A549 (cell line): ENCODE measurements around the gene SLAIN2. TPM values are rescaled to one million over a fixed set of nuclear protein-coding genes. Genes with fewer than 3 reads are reported as not detected.
A peak's percentile ranks its signal among the peaks of the same experiment; 100 is the strongest.
"Not testable (repeated sequence)": the region's sequence is repeated elsewhere in the genome, so short reads cannot be mapped to it uniquely, and the experiment has no call there.

Experiments used
- ATAC-seq, 2 experiments: fragments of 200-7000 bp in 1 of 2; fragments of >200 bp in 1 of 2; cut with Nextera tagmentation in 1 of 2; cut with Tn5 transposase in 1 of 2; 3 replicates each; pipeline versions ENCODE4 v1.8.0 to v1.9.1; 2018 to 2020; ENCODE audit warnings: mild to moderate bottlenecking in 1 of 2, moderate library complexity in 1 of 2
- CTCF ChIA-PET: fragments of 300-600 bp; sonication (Branson Sonifier 250); formaldehyde crosslinking; extraction: SDS; loops from one replicate; lab custom pipeline; 2021; ENCODE audit warnings: antibody characterized with exemption, inconsistent platforms; lab: Yijun Ruan, JAX
- POLR2A ChIA-PET: fragments of 350-600 bp; formaldehyde crosslinking; extraction: SDS; loops from one replicate; lab custom pipeline; 2021; ENCODE audit warnings: antibody characterized with exemption, inconsistent platforms; lab: Yijun Ruan, JAX
- DNase-seq, 2 experiments: peaks; one replicate each; pipeline versions ENCODE4 v3.0.0 to v3.0.0-alpha.2; 2011 to 2016; ENCODE audit warnings: low read depth in 1 of 2, low spot score in 1 of 2
- FAIRE-seq: peaks from 2 replicates; lab custom pipeline; 2011; peaks lifted over from hg19 to GRCh38; lab: Jason Lieb, UNC
- H3K27ac ChIP-seq, 2 experiments: fragments of >200 bp; sonication (Bioruptor Twin); formaldehyde crosslinking; 3 replicates each; pipeline ENCODE4 v1.5.1; 2016 to 2017
- H3K4me1 ChIP-seq: fragments of >200 bp; sonication (Bioruptor Twin); formaldehyde crosslinking; 3 replicates; pipeline ENCODE4 v1.6.1; 2016
- H3K4me2 ChIP-seq: fragments of >200 bp; sonication (Bioruptor Twin); formaldehyde crosslinking; 3 replicates; pipeline ENCODE4 v1.6.1; 2016
- H3K4me3 ChIP-seq: fragments of >200 bp; sonication (Bioruptor Twin); formaldehyde crosslinking; 3 replicates; pipeline ENCODE4 v1.5.1; 2016
- H3K9me3 ChIP-seq: fragments of >200 bp; sonication (Bioruptor Twin); formaldehyde crosslinking; 3 replicates; pipeline ENCODE4 v1.6.1; 2016
- CBX2 ChIP-seq: fragments of 200-600 bp; sonication (generic); IDR thresholded peaks from 2 replicates; pipeline ENCODE4 v1.6.1; 2016; ENCODE audit warnings: low read depth, mild to moderate bottlenecking, borderline replicate concordance
- CEBPB ChIP-seq, 2 experiments: fragments of >200 bp in 1 of 2; sonication (Bioruptor Twin) in 1 of 2; formaldehyde crosslinking in 1 of 2; IDR thresholded peaks; 2 replicates each; pipeline ENCODE4 v1.6.1; 2012 to 2016
- CTCF ChIP-seq: fragments of >200 bp; sonication (Bioruptor Twin); formaldehyde crosslinking; IDR thresholded peaks from 3 replicates; pipeline ENCODE4 v1.5.1; 2016
- E2F6 ChIP-seq: IDR thresholded peaks from 2 replicates; pipeline ENCODE4 v1.6.1; 2012; ENCODE audit warnings: low read depth, borderline replicate concordance
- EHF ChIP-seq: fragments of 250-450 bp; sonication (Bioruptor Pico); IDR thresholded peaks from 2 replicates; pipeline ENCODE4 v1.5.0; 2020; ENCODE audit warnings: mild to moderate bottlenecking
- EHMT2 ChIP-seq: fragments of 200-600 bp; sonication (generic); IDR thresholded peaks from 2 replicates; pipeline ENCODE4 v1.6.1; 2016; ENCODE audit warnings: antibody characterized with exemption, low read depth, mild to moderate bottlenecking, moderate library complexity
- ELK1 ChIP-seq: fragments of 150-350 bp; IDR thresholded peaks from 2 replicates; pipeline ENCODE4 v1.6.1; 2014; ENCODE audit warnings: low read depth, mild to moderate bottlenecking, low read length
- FOSB ChIP-seq: fragments of 250-450 bp; sonication (Bioruptor Pico); IDR thresholded peaks from 2 replicates; pipeline ENCODE4 v1.5.0; 2020; ENCODE audit warnings: mild to moderate bottlenecking, moderate library complexity
- HDAC2 ChIP-seq: fragments of 200-600 bp; sonication (generic); IDR thresholded peaks from 2 replicates; pipeline ENCODE4 v1.6.1; 2016
- HOXB5 ChIP-seq: fragments of 250-450 bp; sonication (Bioruptor Pico); IDR thresholded peaks from 2 replicates; pipeline ENCODE4 v1.5.0; 2020; ENCODE audit warnings: mild to moderate bottlenecking, moderate library complexity
- JUN ChIP-seq, 2 experiments: fragments of >200 bp; sonication (Bioruptor Twin); formaldehyde crosslinking; IDR thresholded peaks; 2 replicates in 1 of 2; 3 replicates in 1 of 2; pipeline ENCODE4 v1.6.1; 2016 to 2017
- KDM1A ChIP-seq: fragments of 200-600 bp; sonication (generic); IDR thresholded peaks from 2 replicates; pipeline ENCODE4 v1.6.1; 2016; ENCODE audit warnings: low read depth, mild to moderate bottlenecking
- KDM5A ChIP-seq: fragments of 200-600 bp; sonication (generic); IDR thresholded peaks from 2 replicates; pipeline ENCODE4 v1.6.1; 2016; ENCODE audit warnings: antibody characterized with exemption, mild to moderate bottlenecking
- MAX ChIP-seq: IDR thresholded peaks from 2 replicates; pipeline ENCODE4 v1.6.1; 2012
- MYC ChIP-seq: IDR thresholded peaks from 2 replicates; pipeline ENCODE4 v1.6.1; 2012; ENCODE audit warnings: mild to moderate bottlenecking, inconsistent platforms, low read length, improper control_type of control experiment, borderline replicate concordance
- NPAS2 ChIP-seq: fragments of 250-450 bp; sonication (Bioruptor Pico); IDR thresholded peaks from 2 replicates; pipeline ENCODE4 v1.8.0; 2022; ENCODE audit warnings: mild to moderate bottlenecking, moderate library complexity, borderline replicate concordance
- PHF8 ChIP-seq: fragments of 200-600 bp; sonication (generic); IDR thresholded peaks from 2 replicates; pipeline ENCODE4 v1.6.1; 2016; ENCODE audit warnings: low read depth, mild to moderate bottlenecking, antibody characterized with exemption, moderate library complexity, borderline replicate concordance
- POLR2A ChIP-seq: IDR thresholded peaks from 2 replicates; pipeline ENCODE4 v1.6.1; 2012; ENCODE audit warnings: mild to moderate bottlenecking, low read length
- RAD21 ChIP-seq, 2 experiments: fragments of >200 bp in 1 of 2; sonication (Bioruptor Twin) in 1 of 2; formaldehyde crosslinking in 1 of 2; IDR thresholded peaks in 1 of 2; conservative IDR thresholded peaks in 1 of 2; 2 replicates in 1 of 2; 3 replicates in 1 of 2; pipeline ENCODE4 v1.6.1; 2012 to 2018; ENCODE audit warnings: inconsistent platforms in 1 of 2
- RFX5 ChIP-seq: fragments of 450-650 bp; IDR thresholded peaks from 2 replicates; pipeline ENCODE4 v1.7.1; 2014; ENCODE audit warnings: antibody characterized with exemption, mild to moderate bottlenecking, moderate library complexity
- WGBS: methylation state at CpG from one replicate; pipeline ENCODE4 v1.1.6; 2017; ENCODE audit errors: missing lambda C conversion rate; 5-methylcytosine and 5-hydroxymethylcytosine counted together
- polyA plus RNA-seq, 4 experiments: library from polyadenylated mRNA; depleted of rRNA in 3 of 4; stranded (reverse); fragments of >200 nt; fragmentation: RNase III in 1 of 4; extraction: RNeasy Plus Mini Kit Qiagen cat#74134 plus additional on column Dnase treatment in 1 of 4; gene quantifications; 2 replicates in 3 of 4; 3 replicates in 1 of 4; pipeline ENCODE4 v1.2.3, GENCODE V29; 2011 to 2017

Gene SLAIN2
- polyA plus RNA-seq, 2 of the 4 experiments (the other 2 are of a cell fraction), result 14.4 to 14.6 TPM

GRCh38 chr4:48439988-48440387, 98.7 kb downstream of the SLAIN2 start (continued):
- no peak for TF ChIP-seq PHF8
- no peak for TF ChIP-seq JUN (IDR thresholded peaks at IDR 0.05)
- no peak for TF ChIP-seq HDAC2
- TF ChIP-seq POLR2A, result no peak
- no peak for TF ChIP-seq NPAS2 (CRISPR knock-in tag)
- no peak for TF ChIP-seq CBX2
- TF ChIP-seq HOXB5, result no peak

GRCh38 chr4:48440914-48441313, 99.6 kb downstream of the SLAIN2 start:
- not testable (repeated sequence) for ATAC-seq

GRCh38 chr4:48445704-48446103, 104.4 kb downstream of the SLAIN2 start:
- Histone ChIP-seq H3K4me2 (no peak overlapping the region), H3K9me3 (no peaks in the 10 kb centered on the region), H3K27ac (no peak overlapping the region), H3K4me1 (no peaks in the 10 kb centered on the region), H3K4me3 (no peak overlapping the region)
- DNase-seq (peak; percentile 3), FAIRE-seq (no peak), ATAC-seq (no peak)
- peak; percentile 45 for TF ChIP-seq CTCF
- no peak for TF ChIP-seq EHMT2
- TF ChIP-seq E2F6, result no peak
- TF ChIP-seq RFX5, result no peak
- TF ChIP-seq JUN (IDR thresholded peaks at IDR 0.05), result no peak
- no peak for TF ChIP-seq KDM1A
- TF ChIP-seq RAD21 (conservative IDR thresholded peaks at IDR 0.05 in 1 of 2, IDR thresholded peaks at IDR 0.05 in 1 of 2), result peak in 1 of 2 experiments; percentile 41; a peak in 2 of 5 replicates
- ChIA-PET POLR2A (no interaction called here), CTCF (interaction anchor here (0.7 to 0.9 kb wide), 2 partner anchors 10 to 31 kb away, joined by 3 to 4 read pairs; no protein-coding TSS in a partner anchor)
- WGBS, result 9% methylated on average over 3 of the region's 3 CpGs

More at GRCh38 chr4:48440914-48441313, 99.6 kb downstream of the SLAIN2 start:
- POLR2A ChIA-PET, H3K4me3 ChIP-seq, DNase-seq, H3K4me2 ChIP-seq, FAIRE-seq, H3K9me3 ChIP-seq, CTCF ChIA-PET, H3K4me1 ChIP-seq, H3K27ac ChIP-seq: not testable (repeated sequence)
- WGBS, result 71% methylated on average over 5 of the region's 5 CpGs

GRCh38 chr4:48446642-48447041, 105.3 kb downstream of the SLAIN2 start:
- no peak for TF ChIP-seq KDM5A
- TF ChIP-seq, all 56 proteins: peak for 0
- FAIRE-seq, result no peak
- 39% methylated on average over 1 of the region's 1 CpG for WGBS
- POLR2A ChIA-PET, result no interaction called here
- DNase-seq, result no peak
- CTCF ChIA-PET, result interaction anchor here (0.7 to 1.5 kb wide), 2 partner anchors 9 to 11 kb away, joined by 3 read pairs; no protein-coding TSS in a partner anchor
- H3K4me2 ChIP-seq, result no peak overlapping the region
- no peak for ATAC-seq
- H3K27ac ChIP-seq, result no peak overlapping the region
- H3K4me3 ChIP-seq, result no peak overlapping the region
- no peaks in the 10 kb centered on the region for H3K4me1 ChIP-seq
- H3K9me3 ChIP-seq, result no peaks in the 10 kb centered on the region

- no peaks in the 10 kb centered on the region for H3K4me1 ChIP-seq
- H3K4me3 ChIP-seq, result no peak overlapping the region
- ChIA-PET CTCF (no interaction called here), POLR2A (no interaction called here)
- FAIRE-seq (no peak), DNase-seq (no peak), ATAC-seq (no peak)
- WGBS, result 70% methylated on average over 10 of the region's 10 CpGs
- no peaks in the 10 kb centered on the region for H3K9me3 ChIP-seq
- no peak overlapping the region for H3K4me2 ChIP-seq
- no peak overlapping the region for H3K27ac ChIP-seq
- TF ChIP-seq MYC (no peak), POLR2A (no peak), RFX5 (no peak), EHF (no peak), ELK1 (no peak), MAX (no peak), E2F6 (no peak), CEBPB (IDR thresholded peaks at IDR 0.05) (no peak), FOSB (CRISPR knock-in tag) (no peak)
Measured at GRCh38 chr4:48449151-48449550, 107.8 kb downstream of the SLAIN2 start.
